ENCODE data around the gene ADSS2.

DNA sequence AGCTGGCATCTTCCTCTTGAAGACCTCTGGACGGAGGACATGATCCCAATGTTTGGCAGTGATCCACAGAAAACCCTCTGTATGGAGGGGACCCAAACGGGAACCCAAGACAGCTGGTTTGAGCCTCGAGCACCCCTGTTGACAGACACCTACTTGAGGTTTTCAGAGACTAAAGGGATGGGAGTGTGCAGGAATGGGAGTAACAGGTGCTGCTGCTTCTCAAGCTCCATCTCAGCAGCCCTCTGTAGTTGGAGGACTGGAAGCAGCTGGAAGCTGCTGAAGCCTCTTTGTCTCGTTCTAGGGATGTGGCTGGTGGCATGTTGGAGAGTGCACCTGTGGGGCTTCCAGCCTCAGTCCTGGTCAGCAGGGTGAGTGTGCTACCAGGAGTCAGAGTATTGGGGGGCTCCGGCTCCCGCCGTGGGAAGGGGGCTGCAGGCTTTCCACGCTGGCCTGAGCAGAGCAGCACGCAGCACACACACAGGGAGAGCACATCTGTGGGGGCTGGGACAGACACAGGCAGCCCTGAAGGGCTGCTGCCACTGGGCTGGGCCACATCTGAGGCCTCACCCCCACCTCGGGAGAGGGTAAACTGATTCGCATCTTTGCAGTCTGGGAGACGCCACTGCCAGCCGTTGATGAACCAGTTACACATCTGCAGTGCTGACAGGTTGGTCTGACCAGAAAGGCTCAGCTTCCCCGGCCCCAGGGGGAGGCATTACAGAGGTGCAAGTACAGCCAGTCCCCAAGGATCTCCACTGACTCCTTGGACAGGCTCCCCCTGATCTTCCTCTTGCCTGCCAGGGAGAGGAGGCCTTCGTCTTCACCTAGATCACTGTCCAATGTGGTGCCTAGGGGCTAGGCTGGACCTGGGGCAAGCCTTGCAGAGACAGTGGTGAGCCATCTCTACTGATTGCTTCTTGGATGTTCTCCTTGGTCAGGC is 56.6 kb downstream of the ADSS2 start:
- TF ChIP-seq, protein P1, sequence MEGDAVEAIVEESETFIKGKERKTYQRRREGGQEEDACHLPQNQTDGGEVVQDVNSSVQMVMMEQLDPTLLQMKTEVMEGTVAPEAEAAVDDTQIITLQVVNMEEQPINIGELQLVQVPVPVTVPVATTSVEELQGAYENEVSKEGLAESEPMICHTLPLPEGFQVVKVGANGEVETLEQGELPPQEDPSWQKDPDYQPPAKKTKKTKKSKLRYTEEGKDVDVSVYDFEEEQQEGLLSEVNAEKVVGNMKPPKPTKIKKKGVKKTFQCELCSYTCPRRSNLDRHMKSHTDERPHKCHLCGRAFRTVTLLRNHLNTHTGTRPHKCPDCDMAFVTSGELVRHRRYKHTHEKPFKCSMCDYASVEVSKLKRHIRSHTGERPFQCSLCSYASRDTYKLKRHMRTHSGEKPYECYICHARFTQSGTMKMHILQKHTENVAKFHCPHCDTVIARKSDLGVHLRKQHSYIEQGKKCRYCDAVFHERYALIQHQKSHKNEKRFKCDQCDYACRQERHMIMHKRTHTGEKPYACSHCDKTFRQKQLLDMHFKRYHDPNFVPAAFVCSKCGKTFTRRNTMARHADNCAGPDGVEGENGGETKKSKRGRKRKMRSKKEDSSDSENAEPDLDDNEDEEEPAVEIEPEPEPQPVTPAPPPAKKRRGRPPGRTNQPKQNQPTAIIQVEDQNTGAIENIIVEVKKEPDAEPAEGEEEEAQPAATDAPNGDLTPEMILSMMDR (conservative IDR thresholded peaks at IDR 0.05), result no peak
- TF ChIP-seq EZH2 (IDR thresholded peaks at IDR 0.05; ENCODE audit: low read depth), result no peak

All from PC-9 (cell line).